ENCODE measurements around the gene CUEDC1.

Gene CUEDC1

DNA sequence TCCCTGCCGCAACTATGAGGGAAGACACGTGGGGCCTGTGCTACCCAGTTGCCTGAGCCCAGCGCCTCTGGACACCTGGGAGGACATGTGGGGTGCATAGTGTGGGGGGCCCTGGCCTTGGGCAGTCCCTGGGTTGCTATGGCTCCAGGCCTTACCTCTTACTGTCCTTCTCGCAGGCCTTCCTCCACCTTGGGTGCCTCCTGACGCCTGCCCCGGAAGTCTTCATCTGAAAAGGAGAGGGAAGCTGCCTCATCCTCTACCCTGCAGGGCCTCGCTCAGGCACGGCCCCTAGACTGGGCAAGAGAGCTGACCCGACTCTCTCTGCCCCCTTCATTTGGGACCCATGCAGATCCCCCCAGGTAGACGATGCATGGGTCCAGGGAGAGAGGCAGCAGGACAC lies 88.9 kb downstream of the CUEDC1 start:
- Histone ChIP-seq H3K27ac (ENCODE audit: low read depth, low read length) (no peak overlapping the region), H3K9me3 (ENCODE audit: control insufficient read depth in 5 of 5, low read length in 5 of 5) (no peaks in the 10 kb centered on the region), H3K9ac (ENCODE audit: low read length in 5 of 5) (peak overlapping the region in 1 of 5 donors; percentile 27), H3K4me1 (ENCODE audit: control insufficient read depth in 5 of 5, insufficient read depth in 5 of 5, low read length in 5 of 5) (peaks cover 17 to 63% (median 52%) of the 10 kb centered on the region in 5 donors), H3K4me3 (ENCODE audit: low read depth in 1 of 5, low read length in 5 of 5) (no peak overlapping the region), H3K27me3 (ENCODE audit: control insufficient read depth in 5 of 5, insufficient read depth in 4 of 5, low read length in 5 of 5) (no peaks in the 10 kb centered on the region), H3K36me3 (ENCODE audit: control insufficient read depth in 5 of 5, insufficient read depth in 5 of 5, low read length in 5 of 5) (peaks cover 0 to 33% (median 19%) of the 10 kb centered on the region in 5 donors)

GRCh38 chr17:57864273-57864672 lies 90.9 kb downstream of the CUEDC1 start:
- Histone ChIP-seq H3K4me3 (ENCODE audit: low read depth in 1 of 5, low read length in 5 of 5) (no peak overlapping the region), H3K4me1 (ENCODE audit: control insufficient read depth in 5 of 5, insufficient read depth in 5 of 5, low read length in 5 of 5) (peaks cover 24 to 59% (median 51%) of the 10 kb centered on the region in 5 donors), H3K9ac (ENCODE audit: low read length in 5 of 5) (no peak overlapping the region), H3K9me3 (ENCODE audit: control insufficient read depth in 5 of 5, low read length in 5 of 5) (no peaks in the 10 kb centered on the region), H3K27me3 (ENCODE audit: control insufficient read depth in 5 of 5, insufficient read depth in 4 of 5, low read length in 5 of 5) (no peaks in the 10 kb centered on the region), H3K27ac (ENCODE audit: low read depth, low read length) (no peak overlapping the region), H3K36me3 (ENCODE audit: control insufficient read depth in 5 of 5, insufficient read depth in 5 of 5, low read length in 5 of 5) (peaks cover 0 to 16% (median 7%) of the 10 kb centered on the region in 5 donors)

DNA sequence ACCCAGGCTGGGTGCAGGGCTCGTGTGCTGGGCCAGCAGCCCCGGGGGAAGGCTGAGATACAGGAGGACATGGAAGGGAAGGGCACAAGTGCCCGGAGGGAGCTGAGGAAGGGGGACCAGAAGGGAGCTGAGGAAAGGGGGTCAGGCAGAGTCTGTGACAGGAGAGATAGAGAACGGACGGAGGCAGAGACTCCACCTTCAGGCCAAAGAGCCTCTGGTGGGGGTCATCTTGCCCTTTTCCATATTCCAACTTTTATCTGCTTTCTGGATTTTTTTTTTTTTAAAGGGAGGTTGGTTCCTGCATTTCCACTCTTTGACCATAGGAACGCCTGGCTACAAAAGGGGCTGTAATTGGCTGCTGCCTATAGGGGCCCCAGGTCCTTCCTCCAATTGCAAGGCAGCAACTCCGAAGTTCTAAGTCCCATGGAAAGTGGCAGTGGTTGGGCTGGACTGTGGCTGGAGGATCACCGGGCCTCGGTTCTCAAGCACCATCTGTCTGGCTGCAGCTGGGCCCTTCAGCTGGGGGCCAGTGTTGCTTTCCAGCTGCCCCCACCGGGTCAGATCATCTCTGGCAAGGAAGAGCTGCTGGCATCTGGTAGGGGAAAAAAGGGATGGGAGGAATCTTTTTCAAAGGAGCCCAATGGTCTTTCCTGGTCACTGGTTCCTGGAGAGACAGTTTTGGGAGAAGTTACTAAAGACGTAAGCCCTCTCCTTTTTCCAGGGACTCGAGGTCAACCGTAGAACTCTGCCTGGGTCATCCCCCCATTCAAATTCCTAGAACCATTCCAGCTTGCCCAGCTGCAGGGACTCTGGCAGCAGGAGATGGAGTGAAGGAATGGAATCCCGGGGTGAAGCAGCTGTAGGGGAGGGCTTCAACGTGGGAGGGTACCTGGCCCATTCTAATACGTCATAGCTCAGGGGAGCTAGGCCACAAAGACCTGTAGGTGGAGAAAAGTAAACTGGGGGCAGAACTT lies 92.2 kb downstream of the CUEDC1 start:
- peaks cover 0 to 14% (median 6%) of the 10 kb centered on the region in 5 donors for H3K36me3 ChIP-seq (ENCODE audit: control insufficient read depth in 5 of 5, insufficient read depth in 5 of 5, low read length in 5 of 5)
- no peak overlapping the region for H3K27ac ChIP-seq (ENCODE audit: low read depth, low read length)
- peaks cover 15 to 50% (median 42%) of the 10 kb centered on the region in 5 donors for H3K4me1 ChIP-seq (ENCODE audit: control insufficient read depth in 5 of 5, insufficient read depth in 5 of 5, low read length in 5 of 5)
- peak overlapping the region in 1 of 5 donors; percentile 57 for H3K9ac ChIP-seq (ENCODE audit: low read length in 5 of 5)
- no peaks in the 10 kb centered on the region for H3K27me3 ChIP-seq (ENCODE audit: control insufficient read depth in 5 of 5, insufficient read depth in 4 of 5, low read length in 5 of 5)
- no peaks in the 10 kb centered on the region for H3K9me3 ChIP-seq (ENCODE audit: control insufficient read depth in 5 of 5, low read length in 5 of 5)
- peak overlapping the region in 1 of 5 donors; percentile 71 for H3K4me3 ChIP-seq (ENCODE audit: low read depth in 1 of 5, low read length in 5 of 5)

DNA sequence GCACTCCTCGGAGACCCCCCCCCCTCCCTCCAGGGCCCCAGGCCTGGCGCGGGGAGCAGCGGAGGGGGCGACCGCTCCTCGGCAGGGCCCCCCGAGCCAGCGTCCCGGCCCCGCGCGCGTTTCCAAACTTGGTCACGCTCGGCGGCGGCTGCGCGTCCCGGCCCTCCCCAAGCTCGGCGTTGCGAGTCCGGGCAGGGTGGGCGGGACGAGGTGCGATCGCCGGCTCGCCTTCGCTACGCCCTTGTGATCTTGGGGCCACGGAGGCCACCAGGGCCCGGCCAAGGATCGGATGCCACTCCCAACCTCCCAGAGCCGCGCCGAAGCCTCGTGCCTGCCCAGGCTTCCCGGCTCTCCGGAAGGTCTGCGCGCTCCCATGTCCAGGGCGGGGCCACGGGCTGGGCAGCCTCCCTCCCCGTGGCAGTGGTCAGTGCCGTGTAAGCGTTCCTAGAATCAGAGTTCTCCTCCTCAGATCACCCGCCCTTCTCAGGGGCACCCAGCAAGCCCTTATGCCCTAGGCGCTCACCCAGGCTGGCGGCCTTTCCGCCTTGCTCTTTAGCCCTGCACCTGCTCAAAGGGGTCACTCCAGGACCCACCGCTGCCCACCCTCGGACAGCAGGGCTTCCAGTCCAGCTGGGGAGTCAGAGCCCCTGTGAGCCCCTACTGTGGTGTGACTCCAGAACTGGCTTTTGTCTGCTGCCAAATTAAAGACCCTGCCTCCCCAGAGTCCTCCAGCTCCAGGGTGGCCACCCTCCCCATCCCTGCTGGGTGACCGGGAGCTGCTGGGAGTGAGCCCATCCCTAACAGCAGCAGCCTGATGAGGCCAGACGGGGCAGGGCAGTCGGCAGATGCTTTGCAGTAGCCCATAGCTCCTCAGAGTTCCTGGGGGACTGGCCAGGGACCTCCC lies 93.2 kb downstream of the CUEDC1 start:
- Histone ChIP-seq H3K36me3 (ENCODE audit: control insufficient read depth in 5 of 5, insufficient read depth in 5 of 5, low read length in 5 of 5) (peaks cover 0 to 14% (median 6%) of the 10 kb centered on the region in 5 donors), H3K4me3 (ENCODE audit: low read depth in 1 of 5, low read length in 5 of 5) (peak overlapping the region in 4 of 5 donors; percentile 45 to 71 (median 58)), H3K9ac (ENCODE audit: low read length in 5 of 5) (peak overlapping the region in 3 of 5 donors; percentile 45 to 59 (median 56)), H3K27ac (ENCODE audit: low read depth, low read length) (no peak overlapping the region), H3K9me3 (ENCODE audit: control insufficient read depth in 5 of 5, low read length in 5 of 5) (no peaks in the 10 kb centered on the region), H3K4me1 (ENCODE audit: control insufficient read depth in 5 of 5, insufficient read depth in 5 of 5, low read length in 5 of 5) (peaks cover 8 to 43% (median 34%) of the 10 kb centered on the region in 5 donors), H3K27me3 (ENCODE audit: control insufficient read depth in 5 of 5, insufficient read depth in 4 of 5, low read length in 5 of 5) (no peaks in the 10 kb centered on the region)

GRCh38 chr17:57861000-57861789 lies 94.0 kb downstream of the CUEDC1 start:
- Histone ChIP-seq H3K27ac (ENCODE audit: low read depth, low read length) (no peak overlapping the region), H3K9me3 (ENCODE audit: control insufficient read depth in 5 of 5, low read length in 5 of 5) (no peaks in the 10 kb centered on the region), H3K4me1 (ENCODE audit: control insufficient read depth in 5 of 5, insufficient read depth in 5 of 5, low read length in 5 of 5) (peaks cover 8 to 34% (median 28%) of the 10 kb centered on the region in 5 donors), H3K9ac (ENCODE audit: low read length in 5 of 5) (peak overlapping the region in 3 of 5 donors; percentile 45 to 59 (median 56)), H3K4me3 (ENCODE audit: low read depth in 1 of 5, low read length in 5 of 5) (peak overlapping the region; percentile 31 to 71 (median 56)), H3K36me3 (ENCODE audit: control insufficient read depth in 5 of 5, insufficient read depth in 5 of 5, low read length in 5 of 5) (peaks cover 0 to 9% (median 5%) of the 10 kb centered on the region in 5 donors), H3K27me3 (ENCODE audit: control insufficient read depth in 5 of 5, insufficient read depth in 4 of 5, low read length in 5 of 5) (no peaks in the 10 kb centered on the region)

DNA sequence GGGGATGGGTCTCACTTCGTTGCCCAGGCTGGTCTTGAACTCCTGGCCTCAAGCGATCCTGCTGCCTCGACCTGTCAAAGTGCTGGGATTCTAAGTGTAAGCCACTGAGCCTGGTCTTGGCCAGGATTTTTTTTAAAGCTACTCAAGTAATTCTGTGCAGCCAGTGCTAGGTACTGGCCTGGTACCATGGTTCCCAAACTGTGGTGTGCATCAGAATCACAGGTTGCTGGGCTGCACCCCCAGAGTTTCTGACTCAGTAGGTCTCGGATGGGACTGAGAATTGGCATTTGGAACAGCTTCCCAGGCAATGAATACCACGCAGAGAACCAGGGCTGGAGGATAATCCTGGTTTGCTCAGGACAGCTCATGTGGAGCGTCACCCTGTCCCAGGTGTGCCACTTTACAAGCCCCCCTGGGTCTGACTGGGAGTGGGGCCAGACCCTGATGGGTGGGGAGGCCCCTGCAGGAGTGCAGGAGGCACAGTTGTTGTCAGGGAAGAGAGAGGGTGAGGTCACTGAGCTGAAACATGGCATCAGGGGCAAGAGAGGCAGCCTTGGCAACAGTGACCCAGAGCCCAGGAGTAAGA lies 94.7 kb downstream of the CUEDC1 start:
- Histone ChIP-seq H3K4me3 (ENCODE audit: low read depth in 1 of 5, low read length in 5 of 5) (peak overlapping the region in 3 of 5 donors; percentile 31 to 71 (median 60)), H3K9me3 (ENCODE audit: control insufficient read depth in 5 of 5, low read length in 5 of 5) (no peaks in the 10 kb centered on the region), H3K27me3 (ENCODE audit: control insufficient read depth in 5 of 5, insufficient read depth in 4 of 5, low read length in 5 of 5) (no peaks in the 10 kb centered on the region), H3K36me3 (ENCODE audit: control insufficient read depth in 5 of 5, insufficient read depth in 5 of 5, low read length in 5 of 5) (peaks cover 0 to 6% (median 3%) of the 10 kb centered on the region in 5 donors), H3K4me1 (ENCODE audit: control insufficient read depth in 5 of 5, insufficient read depth in 5 of 5, low read length in 5 of 5) (peaks cover 8 to 34% (median 28%) of the 10 kb centered on the region in 5 donors), H3K27ac (ENCODE audit: low read depth, low read length) (no peak overlapping the region), H3K9ac (ENCODE audit: low read length in 5 of 5) (peak overlapping the region in 1 of 5 donors; percentile 56)

DNA sequence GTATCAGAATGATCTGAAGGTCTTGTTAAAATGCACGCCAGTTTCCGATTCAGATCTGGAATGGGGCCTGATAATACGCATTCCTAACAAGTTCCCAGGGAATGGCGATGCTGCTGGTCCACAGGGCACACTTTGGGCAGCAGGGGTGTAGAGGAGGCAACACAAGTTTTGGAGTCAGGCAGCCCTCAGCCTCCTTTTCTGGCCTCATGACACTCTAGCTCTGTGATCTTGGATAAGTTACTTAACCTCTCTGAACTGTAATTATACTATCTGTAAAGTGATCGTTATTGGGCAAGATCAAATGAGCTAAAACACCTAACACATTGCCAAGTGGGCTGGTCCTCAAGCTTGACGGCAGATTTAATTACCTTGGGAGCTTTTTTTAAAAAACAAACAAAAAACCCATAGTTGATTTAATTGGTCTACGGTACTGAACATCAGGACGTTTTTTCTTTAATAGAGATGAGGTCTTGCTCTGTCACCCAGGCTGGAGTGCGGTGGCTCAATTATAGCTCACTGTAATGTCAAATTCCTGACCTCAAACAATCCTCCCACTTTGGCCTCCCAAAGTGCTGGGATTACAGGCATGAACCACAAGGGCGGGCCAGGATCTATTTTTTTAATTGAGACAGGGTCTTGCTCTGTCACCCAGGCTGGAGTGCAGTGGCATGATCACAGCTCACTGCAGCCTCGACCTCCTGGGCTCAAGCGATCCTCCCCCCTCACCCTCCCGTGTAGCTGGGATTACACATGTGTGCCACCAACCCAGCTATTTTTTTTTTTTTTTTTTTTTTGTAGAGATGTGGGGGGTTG lies 95.4 kb downstream of the CUEDC1 start:
- Histone ChIP-seq H3K4me3 (ENCODE audit: low read depth in 1 of 5, low read length in 5 of 5) (no peak overlapping the region), H3K9ac (ENCODE audit: low read length in 5 of 5) (no peak overlapping the region), H3K27me3 (ENCODE audit: control insufficient read depth in 5 of 5, insufficient read depth in 4 of 5, low read length in 5 of 5) (no peaks in the 10 kb centered on the region), H3K9me3 (ENCODE audit: control insufficient read depth in 5 of 5, low read length in 5 of 5) (no peaks in the 10 kb centered on the region), H3K4me1 (ENCODE audit: control insufficient read depth in 5 of 5, insufficient read depth in 5 of 5, low read length in 5 of 5) (peaks cover 8 to 34% (median 28%) of the 10 kb centered on the region in 5 donors), H3K27ac (ENCODE audit: low read depth, low read length) (no peak overlapping the region), H3K36me3 (ENCODE audit: control insufficient read depth in 5 of 5, insufficient read depth in 5 of 5, low read length in 5 of 5) (peaks cover 0 to 6% (median 3%) of the 10 kb centered on the region in 5 donors)

GRCh38 chr17:57858838-57859237 lies 96.4 kb downstream of the CUEDC1 start:
- Histone ChIP-seq H3K27ac (ENCODE audit: low read depth, low read length) (no peak overlapping the region), H3K4me3 (ENCODE audit: low read depth in 1 of 5, low read length in 5 of 5) (no peak overlapping the region), H3K9me3 (ENCODE audit: control insufficient read depth in 5 of 5, low read length in 5 of 5) (no peaks in the 10 kb centered on the region), H3K9ac (ENCODE audit: low read length in 5 of 5) (no peak overlapping the region), H3K4me1 (ENCODE audit: control insufficient read depth in 5 of 5, insufficient read depth in 5 of 5, low read length in 5 of 5) (peaks cover 8 to 34% (median 28%) of the 10 kb centered on the region in 5 donors), H3K36me3 (ENCODE audit: control insufficient read depth in 5 of 5, insufficient read depth in 5 of 5, low read length in 5 of 5) (no peaks in the 10 kb centered on the region), H3K27me3 (ENCODE audit: control insufficient read depth in 5 of 5, insufficient read depth in 4 of 5, low read length in 5 of 5) (no peaks in the 10 kb centered on the region)
